Middle frontal gyrus (tissue), 1 donor: ENCODE measurements around the gene U2AF2.
A peak's percentile ranks its signal among the peaks of the same experiment; 100 is the strongest.

ENCODE experiments used
- DNase-seq: peaks from one replicate; pipeline ENCODE4 v3.0.0-alpha.2; 2015; ENCODE audit warnings: low spot score; ENCODE audit errors: extremely low spot score

Gene U2AF2

DNA sequence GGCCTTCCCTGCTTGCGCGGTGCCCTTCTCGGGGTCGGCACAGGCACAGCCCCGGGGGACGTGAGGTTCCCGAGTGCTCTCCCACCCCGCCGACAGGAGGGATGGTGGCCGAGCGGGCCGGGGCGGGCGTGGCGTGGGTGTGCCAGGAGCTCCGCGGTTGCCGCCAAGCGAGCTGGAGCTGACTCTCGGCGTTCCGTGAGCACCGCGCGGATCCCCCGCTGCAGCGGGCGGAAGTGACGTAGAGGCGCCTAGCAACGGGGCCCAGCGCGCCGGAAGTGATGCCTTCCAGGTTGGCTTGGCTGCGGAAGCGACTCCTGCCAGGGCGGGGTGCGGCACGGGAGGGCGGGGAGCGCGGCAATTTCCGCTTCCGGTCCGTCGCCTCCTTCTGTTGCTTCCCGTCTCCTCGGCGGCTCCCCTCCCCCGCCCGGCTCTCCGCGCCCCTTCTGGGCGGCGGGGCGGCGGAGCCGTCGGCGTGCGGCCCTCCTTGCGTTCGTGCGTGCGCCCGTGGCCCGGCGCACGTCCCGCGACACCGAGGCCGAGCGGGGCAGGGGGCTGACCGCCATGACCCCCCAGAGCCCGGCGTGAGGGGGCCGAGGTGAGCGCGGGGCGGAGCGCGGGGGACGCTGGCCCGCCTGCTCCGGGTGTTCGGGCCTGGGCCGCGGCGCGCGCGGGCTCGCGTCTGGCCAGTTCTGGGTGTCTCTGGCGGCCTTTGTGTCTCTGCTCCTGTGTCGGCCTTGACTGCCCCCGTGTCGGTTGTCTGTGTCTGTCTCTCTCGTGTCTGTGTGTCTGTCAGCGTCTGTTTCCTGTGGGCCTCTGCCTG, 20.2 kb downstream of the U2AF2 start, which contains the start of gene EPN1:
EPN1 (plus strand) TSS at position 386 of the 820 bp plus-strand sequence. CDS start 3,402 bp downstream, outside the sequence.
- DNase-seq: peak; percentile 92

DNA sequence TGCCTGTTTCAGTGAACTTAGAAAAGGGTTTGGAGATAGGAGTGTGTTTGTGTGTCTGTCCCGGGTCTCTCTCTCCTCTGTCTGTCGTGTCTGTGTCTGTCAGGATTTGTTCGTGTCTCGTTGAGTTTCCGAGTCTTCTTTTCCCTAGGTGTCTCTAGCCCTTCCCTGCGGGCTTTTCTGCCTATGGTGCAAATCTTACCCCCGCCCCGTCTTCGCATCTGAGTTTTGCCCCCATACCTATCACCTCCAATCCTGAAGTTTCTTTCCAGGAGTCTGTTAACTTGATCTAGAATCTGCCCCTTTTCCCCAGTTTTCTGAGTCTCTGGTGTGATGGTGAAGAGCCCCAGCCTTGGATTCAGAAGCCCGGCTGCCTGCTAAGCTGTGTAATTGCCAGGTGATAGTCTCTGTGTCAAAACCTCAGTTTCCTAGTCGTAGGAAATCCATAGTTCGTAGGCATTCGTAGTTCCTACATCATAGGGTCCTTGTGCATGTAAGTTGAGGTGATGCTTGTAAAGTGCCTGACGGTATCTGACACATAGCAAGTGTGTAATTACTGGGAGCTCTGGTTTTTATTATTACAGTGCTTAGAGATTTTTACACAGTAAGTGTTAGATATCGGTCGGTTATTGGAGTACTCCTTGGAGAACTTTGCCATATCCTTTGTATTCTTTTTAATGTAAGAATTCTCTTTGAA, 21.0 kb downstream of the U2AF2 start:
- no peak for DNase-seq

DNA sequence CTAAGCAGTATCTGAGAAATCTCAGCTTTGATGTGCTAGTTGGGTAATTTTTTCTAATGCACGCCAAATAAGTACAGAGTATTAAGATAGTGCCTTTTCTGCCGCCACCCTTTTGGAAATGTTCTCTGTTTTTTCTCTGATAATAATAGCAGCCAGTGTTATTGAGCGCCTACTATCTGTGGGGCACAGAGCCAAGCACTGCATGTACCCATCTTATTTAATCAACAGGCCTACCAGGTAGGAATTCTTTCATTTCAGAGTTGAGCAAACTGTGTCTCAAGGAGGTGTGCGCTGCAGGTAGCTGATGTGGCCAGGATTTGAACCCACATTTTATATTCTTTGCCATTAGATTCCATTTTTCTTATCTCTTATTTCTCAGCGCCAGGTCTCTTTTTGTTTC, 21.5 kb downstream of the U2AF2 start:
- DNase-seq: no peak

DNA sequence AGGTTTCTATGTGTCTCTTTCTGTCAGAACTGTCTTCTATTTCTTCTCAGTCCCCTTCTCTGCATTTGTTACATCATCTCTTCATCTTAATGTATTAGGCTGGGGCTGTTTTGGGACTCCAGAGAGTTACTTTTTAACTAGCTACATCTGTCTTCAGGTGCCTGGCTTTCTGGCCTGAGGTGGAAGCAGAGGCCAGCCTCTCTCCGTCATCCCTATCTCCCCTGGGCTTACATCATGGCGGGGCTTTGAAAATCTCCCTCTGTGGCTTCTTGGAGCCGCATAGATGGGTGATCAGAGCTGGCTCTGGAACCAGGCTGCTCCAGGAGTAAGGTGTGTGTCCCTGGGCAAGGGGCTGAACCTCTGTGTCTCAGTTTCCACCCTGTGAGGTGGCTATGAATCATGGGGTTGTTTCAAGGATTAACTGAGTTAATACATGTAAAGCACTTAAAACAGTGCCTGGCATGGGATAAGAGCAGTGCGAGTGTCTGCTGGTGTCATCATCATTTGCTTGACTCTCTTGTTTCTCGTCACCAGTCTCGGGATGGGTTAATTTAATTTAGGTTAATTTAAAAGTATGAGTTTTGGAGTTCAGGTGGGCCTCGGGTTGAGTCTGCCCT, 22.2 kb downstream of the U2AF2 start:
- no peak for DNase-seq

DNA sequence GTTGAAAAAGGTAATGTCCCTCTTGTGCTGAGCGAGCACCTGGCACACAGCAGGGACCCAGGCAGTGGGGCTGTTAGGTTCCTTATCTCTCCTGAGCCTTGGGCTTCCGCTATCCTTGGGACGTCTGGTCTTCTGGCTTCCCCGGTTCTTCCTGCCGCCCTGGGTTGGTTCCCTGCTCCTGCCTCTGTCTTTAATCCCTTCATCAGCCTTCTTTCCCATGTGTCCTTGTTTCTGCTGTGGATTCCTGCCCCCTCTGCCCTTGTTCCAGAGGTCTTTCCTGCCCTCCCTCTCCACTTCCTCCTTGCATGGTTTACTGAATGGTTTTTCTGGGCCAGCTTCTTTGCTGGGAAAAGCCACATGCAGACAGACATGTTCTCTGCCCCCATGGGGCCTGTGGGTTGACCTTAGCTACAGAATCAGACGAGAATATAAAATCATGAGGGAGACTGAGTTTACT, 22.8 kb downstream of the U2AF2 start:
- DNase-seq: no peak

DNA sequence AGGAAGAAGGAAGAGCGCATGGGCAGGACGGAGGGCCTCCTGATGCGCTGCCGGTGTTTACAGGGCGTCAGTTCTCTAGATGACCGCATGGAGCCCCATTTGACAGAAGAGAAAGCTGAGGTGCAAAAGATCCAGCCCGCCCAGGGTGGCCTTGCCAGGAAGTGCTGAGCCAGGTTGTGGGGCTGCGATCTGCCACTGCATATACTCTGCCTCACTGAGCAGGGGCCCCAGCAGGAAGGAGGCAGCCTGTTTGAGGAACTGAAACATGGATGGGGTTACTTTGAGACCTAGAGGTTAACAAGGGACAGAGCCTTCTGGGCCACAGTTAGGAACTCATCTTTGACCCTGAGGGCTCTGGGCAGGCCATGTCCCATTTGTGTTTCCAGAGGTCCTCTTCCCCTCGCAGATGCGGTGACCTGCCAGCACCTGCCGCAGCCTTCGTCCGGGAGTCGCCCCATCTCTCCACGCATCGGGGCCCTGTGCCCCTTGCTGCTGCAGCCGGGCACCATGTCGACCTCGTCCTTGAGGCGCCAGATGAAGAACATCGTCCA, 23.4 kb downstream of the U2AF2 start:
- DNase-seq: no peak

DNA sequence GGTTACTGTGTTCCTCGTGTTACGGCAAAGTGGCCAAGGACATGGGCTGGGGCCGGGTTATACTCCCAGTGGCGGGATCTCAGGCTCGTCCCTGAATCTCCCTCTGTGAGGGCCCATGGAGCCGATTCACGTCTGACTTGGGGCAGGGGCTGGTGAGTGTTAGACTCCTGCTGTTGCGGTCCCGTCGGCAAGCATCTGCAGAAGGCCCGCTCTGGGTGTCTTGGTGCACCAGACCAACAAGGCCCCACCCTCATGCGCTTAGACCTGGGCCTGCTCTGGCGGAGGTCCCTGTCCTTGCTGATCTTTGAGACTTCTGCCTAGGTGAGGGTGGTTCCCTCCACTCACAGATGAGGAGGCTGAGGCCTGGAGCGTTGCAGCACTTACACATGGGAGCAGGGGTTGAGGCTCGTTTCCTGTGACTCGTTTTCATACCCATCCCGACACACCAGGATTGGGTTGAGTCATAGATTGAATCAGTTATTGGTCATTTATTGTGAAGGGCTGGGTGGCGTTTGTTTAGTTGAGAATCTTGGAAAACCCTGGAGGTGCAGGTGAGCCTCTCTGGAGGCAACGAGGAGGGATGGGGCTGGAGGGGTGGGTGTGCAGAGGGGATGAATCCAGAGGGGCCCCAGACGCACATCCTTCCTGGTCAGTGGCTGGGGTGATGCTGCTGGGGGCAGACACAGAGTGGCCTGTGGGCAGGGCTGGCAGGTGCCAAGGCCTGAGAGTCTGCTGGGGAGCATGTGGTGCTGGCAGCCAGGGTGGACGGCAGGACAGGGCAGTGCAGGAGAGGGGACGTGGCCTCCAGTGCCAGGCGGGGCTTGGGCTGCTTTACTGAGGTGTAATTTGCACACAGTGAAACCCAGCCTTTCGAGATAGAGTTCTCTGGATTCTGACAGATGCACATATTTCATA, 24.8 kb downstream of the U2AF2 start:
- no peak for DNase-seq

DNA sequence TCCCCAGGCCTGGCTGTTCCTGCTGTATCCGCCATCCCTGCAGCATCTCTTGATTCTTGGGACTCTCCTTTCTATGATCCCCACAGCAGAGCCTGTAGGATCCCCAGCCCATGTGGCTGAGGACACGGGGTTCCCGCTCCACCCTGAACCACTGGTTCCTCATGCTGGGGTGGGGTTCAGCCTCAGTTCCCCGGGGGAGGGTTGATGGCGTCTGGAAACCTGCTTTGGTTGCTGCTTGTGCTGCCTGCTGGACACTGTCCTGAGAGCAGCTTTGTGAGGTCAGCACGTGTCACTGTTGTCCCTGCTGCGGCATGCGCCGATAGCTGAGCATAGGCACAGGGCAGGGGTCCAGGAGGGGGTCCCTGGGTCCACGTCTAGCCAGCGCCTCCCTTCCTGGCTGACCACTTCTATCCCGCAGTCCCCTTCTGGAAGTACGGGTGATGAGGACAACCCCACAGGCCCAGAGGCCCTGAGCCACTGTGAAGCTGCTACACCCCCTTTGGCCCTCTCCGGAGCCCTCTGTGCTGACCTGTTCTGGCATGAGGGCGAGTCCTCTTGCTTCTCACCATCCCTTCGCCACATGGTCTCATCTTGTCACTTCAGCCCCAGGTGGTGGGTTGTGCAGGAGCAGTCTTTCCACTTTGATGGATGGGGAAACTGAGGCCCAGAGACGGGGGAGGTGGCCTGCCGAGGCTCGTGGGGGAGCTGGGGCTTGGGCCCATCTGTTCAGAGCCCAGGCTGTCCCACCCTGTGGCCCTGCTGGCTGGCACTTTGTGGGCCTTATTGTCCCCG, 25.7 kb downstream of the U2AF2 start:
- DNase-seq: no peak

DNA sequence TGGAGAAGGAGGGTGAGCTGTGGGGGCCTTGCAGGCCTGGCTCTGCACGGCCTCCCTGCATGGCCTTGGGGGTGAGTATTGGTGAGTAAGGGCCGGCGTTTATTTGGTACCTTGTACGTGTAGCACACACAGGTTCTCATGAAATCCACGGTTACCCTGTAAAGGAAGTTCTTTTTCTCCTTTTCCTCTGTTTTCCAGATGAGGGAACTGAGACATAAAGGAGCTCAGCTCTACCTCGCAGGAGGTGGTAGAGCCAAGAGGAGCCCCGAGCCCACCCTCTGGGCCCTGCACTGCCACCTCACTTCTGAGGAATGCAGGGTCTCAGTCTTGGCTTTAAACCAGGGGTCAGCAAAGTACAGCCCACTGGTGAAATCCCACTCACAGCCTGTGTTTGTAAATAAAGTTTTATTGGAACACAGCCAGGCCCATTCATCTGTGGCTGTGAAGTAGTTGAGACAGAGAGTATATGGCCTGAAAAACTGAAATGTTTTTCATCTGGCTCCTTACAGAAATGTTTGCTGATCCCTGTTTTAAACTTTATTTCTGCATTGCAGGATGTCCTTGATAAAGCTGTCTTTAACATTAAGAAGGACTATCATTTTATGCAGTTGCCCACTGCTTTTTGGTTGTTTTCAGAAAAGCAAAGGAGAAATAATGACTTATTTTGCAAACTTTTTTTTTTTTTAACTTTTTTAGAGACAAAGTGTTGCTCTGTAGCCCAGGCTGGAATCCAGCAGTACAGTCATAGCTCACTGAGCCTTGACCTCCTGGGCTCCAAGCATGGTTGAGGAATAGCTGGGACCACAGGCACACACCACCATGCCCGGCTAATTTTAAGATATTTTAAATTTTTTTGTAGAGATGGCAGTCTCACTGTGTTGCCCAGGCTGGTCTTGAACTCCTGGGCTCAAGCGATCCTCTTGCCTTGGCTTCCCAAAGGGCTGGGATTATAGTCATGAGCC, 26.6 kb downstream of the U2AF2 start:
- DNase-seq: no peak

DNA sequence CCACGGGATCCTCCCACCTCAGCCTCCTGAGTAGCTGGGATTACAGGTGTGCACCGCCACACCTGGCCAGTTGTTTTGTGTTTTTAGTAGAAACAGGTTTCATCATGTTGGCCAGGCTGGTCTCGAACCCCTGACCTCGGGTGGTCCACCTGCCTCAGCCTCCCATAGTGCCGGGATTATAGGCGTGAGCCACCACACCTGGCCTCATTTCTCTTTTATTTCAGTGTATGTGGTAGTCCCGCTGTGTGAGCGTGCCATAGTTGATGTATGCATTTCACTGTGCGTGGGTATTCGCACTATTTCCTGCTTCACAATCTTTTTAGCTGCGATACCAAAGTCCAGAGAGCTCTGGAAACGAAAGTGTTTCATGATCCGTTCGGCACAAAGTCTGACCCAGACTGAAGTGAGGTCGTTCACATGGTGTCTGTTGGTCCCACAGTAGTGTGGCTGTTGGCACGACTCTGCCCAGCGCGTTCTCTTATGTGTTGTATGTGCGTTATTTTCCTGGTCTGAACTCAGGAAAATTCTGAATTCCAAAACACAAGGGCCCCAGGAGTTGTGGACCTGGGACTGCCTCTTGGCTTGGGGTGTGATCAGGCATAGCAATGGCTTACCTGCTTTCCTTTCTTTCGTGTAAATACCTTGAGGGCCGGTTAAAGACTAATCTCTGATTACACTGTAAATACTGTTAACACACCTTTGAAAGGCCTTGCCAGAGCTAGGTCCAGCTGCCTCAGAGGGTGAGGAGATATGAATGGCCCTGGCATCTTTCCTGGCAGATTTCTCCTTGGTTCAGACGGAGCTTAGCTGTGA, 28.8 kb downstream of the U2AF2 start:
- DNase-seq: no peak

DNA sequence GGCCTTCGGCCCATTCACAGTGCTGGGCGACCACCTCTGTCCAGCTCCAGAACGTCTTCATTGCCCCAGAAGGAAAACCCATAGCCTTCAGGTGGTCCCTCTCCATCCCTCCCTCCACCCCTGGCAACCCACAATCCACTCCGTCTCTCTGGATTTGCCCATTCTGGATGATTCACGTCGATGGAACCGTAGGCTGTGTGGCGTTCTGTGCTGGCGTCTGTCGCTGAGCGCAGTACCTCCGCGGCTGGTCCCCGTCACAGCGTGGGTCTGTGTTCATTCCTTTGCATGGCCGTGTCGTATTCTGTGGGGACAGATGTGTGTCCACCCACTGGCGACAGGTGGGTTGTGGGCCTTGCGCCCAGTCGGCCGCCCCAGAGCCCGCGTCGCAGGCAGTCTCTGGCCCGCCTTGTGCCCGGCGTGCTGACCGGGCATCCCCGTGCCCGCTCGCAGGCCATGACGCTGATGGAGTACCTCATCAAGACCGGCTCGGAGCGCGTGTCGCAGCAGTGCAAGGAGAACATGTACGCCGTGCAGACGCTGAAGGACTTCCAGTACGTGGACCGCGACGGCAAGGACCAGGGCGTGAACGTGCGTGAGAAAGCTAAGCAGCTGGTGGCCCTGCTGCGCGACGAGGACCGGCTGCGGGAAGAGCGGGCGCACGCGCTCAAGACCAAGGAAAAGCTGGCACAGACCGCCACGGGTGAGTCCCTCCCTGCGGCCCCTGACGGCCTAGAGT, 30.3 kb downstream of the U2AF2 start:
- DNase-seq: no peak

DNA sequence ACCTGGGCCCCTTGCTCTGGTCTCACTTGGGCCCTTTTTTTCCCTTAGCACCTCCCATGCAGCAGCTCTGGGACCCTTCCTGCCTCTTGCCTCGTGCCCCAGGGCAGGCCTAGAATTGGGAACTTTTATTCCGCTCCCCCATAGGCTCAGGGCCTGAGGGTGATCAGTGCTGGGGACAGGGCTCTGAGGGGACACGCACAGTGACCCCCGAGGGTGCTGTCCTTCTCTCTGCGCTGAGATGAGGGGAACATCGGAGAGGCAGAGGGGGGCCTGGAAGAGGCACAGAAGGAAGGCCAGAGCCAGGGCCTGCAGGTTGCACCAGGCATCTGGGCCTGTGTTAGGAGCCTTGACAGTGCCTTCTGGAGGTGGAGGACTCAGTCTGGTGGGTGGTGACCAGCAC, 30.9 kb downstream of the U2AF2 start:
- DNase-seq: no peak

DNA sequence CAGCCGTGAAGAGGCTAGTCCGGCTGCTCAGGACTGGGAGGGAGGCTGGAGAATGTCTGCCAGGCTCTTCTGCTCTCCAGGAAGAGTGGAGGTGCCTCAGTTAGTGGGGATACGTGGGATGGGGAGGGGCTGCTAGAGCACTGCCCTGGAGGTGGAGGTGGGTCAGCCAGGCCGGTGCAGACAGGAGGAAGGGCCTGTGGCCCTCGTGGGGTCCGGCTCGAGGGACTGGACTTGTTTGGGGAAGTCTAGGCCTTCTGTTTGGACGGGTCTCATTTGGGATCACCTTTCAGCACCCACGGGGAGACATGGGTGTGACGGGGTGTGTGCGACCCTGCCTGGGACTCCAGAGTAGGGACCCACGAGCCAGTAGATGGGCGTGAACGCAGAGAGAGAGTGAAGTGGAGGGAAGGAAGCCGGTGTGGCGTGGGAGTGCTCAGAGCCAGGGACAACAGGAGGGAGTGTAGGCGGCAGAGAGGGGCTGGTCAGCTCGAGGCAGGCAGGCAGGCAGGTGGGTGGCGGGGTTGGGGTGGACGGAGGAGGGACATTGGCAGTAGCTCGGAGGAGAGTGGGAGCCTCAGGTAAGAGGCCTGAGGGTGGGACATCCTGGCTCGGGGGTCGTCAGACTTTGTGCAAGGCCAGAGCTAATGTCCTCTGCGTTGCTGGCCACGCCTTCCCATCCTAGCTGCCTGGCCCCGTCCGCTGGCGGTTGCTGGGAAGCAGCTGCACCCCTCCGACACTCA, 31.6 kb downstream of the U2AF2 start:
- no peak for DNase-seq

DNA sequence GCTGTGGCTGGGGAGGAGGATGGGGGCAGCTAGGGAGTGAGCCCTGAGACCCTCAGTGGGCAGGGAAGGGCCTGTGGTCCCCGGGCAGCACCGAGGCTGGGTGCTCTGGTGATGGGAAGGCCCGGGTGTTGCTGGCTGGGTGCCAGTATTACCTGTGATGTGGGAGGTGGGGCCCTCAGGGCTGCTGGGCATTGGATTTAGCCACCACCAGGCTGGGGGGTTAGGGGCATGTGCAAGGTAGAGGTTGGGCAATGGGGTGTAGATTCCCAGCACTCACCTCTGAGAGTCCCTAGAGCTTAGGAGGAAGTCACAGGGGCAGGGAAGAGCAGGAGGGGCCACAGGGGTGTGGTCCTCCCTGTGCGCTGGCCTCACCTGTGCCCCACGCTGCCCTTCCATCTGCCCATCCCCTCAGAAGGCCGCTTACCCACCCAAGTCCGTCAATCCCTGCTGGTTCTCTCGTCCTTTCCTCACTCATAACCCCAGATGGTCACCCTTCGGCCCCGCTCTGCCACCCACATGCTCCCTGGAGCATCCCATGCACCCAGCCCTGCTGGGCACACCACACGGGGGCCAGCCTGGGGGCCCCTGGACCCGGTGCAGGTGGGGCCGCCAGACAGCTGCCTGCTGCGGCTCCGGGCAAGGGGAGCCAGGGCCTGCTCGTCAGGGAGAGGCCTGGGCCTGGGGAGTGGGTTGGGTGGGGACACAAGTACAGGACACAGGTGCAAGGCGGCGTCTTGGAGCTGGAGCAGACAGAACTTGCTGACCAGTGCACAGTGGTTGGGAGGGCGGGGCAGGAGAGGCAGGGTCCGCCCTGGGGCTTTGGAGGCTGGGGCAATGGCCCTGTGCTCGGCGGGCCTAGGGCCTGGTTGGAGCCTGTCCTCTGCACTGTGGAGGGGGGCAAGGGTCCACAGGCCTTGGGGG, 32.7 kb downstream of the U2AF2 start:
- no peak for DNase-seq

DNA sequence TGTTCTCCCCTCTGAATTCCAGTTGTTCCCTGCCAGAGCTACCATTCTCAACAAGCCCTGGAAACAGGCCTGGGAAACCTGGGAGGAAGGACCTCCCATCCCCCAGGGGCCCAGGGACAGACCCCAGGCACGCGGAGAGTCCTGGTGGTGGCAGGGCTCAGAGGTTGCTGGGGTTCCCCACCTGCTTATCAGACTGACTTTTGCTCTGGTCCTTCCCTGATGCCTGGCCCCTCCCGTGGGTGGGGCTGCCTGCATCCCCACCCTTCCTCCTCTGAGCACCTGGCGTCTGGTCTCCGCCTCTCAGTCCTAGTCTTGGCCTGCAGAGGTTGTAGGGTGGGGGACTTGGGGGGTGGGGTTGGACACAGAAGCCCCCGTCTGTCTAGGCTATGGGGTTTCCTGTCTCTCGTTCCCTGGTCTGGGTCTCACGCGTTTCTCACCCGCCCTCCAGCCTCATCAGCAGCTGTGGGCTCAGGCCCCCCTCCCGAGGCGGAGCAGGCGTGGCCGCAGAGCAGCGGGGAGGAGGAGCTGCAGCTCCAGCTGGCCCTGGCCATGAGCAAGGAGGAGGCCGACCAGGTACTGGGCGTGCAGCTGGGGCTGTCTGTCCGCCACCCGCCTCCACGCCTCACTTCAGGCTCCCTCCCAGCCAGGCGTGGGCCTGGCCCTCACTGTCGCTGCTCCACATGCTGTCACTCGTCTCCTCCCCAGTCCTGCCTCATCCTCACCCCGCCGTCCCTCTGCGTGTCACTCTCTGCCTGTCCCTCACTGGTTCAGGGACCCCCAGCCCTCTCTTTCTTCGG, 33.8 kb downstream of the U2AF2 start:
- DNase-seq: peak; percentile 12
